ENCODE measurements around the gene CD3E.

The CD3E gene

DNA sequence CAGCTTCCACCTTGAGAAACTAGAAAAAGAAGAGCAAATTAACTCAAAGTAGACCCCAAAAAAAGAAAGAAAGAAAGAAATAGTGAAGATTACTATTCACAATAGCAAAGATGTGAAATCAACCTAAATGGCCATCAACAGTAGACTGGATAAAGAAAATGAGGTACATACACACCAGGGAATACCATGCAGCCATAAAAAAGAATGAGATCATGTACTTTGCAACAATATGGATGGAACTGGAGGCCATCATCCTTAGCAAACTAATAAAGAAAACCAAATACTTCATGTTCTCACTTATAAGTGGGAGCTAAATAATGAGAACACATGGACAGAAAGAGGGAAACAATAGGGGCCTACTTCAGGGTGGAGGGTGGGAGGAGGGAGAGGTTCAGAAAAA lies 24.2 kb downstream of the CD3E start:
- no peak for DNase-seq

DNA sequence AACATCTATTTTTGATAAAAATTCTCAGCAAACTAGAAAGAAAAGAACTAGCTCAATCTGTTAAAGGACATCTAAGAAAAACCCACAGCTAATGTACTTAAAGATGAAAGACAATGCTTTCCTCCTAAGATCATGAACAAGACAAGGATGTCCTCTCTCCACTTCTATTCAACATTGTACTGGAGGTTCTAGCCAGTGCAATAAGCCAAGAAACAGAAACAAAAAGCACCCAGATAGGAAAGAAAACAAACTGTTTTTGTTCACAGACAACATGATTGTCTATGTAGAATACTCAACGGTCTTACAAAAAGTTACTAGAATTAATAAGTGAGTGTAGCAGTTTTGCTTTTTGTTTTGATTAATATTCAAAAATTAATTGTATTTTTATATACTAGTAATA lies 30.2 kb downstream of the CD3E start:
- no peak for DNase-seq

DNA sequence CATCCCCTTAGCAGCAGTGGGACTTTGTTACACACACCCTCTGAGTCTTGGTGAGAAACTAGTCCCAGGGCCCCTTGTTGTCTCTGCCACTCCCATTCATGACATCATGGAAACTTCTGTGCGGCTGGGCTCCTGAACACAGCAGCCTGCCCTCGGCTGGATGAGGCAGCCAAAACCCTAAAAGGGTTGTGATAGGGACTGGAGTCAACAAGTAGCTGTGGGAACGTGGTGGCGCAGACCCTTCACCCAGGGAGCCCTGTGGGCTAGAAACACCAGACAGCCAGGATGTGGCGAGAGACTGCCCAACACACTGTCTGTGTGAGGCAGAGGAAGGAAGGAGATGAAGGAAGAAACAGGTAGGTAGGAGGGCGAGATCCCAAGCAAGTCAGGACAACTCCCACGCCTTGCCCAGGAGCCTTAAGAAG lies 34.1 kb downstream of the CD3E start:
- peak; percentile 72 to 92 (median 84) for DNase-seq

DNA sequence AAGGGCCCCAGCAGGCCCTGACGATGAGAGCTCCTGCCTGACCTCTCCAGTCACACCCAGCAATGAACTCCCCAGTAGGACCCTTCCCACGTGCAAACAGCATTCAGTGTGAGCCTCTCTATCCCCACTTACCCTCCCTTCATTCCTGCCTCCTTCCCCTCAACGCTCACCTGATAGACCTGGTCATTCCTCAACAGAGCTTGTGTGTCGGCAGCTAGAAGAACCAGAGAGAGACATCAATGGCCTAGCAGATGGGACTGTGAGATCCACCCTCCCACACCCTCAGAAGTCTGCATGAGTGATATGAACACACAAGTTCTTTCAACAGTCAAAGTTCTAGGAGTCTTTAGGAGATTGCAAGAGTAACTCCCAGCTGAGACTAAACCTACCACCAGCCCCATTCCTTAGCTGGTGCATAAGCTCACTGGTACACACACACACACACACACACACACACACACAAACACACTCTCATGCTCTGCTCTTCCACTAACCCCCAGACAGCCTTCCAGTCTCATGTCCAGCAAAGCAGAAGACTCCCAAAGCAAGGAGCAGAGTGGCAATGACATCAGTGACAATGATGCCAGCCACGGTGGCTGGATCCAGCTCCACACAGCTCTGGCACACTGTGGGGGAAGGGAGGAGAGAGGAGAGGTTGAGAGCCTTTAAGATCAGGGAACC lies 34.9 kb downstream of the CD3E start:
- peak in 1 of 5 donors; percentile 30 for DNase-seq

DNA sequence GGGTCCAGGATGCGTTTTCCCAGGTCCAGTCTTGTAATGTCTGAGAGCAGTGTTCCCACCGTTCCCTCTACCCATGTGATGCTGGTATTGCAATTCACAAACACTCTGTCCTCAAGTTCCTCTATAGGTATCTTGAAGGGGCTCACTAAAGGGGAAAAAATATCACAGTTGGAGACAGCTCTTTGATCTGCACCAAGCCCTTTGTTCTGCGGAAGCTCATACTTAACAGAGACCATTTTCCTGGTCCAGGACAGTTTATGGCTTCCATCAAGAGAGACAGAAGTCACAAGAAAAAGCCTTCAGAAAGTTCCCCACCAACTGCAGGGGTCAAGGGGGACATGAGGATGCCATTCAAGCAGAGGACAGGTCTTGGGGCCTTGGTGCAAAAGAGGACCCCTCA lies 35.9 kb downstream of the CD3E start:
- DNase-seq: no peak

DNA sequence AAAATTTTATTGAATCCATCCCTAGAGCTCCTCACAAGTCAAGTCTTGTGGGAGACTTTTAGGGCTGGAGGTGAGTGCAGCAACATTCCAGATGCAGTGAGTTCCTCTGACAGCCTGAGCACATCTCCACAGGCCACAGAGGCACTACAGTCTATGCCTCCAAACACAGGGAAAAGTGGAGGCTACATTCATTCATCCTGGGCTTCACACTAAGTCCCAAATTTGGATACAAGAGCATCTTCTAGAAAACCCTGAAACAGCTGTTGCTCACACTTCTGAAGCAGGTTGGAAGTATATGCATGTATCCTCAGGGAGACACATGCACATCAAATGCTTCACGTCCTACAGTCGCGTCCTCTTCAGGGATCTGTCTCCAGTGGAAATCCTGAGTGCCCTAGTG lies 36.7 kb downstream of the CD3E start:
- no peak for DNase-seq

DNA sequence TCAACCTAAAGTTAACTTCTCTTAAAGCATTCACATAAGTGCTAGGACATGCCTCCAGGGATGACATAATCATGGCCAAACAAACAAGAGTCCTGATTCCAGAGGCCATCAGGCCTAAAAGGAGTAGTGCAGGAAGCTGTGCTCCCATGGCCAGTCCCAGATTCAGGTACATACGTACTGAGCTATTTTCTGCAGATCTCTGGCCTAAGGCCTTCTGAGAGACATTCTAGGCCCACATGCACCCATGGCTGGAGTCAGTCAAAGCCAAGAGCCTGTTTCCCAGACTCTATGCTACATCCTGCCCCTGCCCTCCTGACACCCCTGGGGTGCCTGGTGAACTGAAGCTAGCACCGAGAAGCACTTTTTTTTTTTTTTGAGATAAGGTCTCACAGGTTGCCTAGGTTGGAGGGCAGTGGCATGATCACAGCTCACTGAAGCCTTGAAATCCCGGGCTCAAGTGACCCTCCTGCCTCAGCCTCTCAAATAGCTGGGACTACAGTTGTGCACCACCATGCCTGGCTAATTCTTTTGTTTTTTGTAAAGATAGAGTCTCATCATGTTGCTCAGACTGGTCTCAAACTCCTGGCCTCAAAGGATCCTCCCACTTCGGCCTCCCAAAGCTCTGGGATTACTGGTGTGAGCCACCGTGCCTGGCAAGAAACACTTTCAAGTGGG lies 37.4 kb downstream of the CD3E start:
- peak in 1 of 5 donors; percentile 46 for DNase-seq

DNA sequence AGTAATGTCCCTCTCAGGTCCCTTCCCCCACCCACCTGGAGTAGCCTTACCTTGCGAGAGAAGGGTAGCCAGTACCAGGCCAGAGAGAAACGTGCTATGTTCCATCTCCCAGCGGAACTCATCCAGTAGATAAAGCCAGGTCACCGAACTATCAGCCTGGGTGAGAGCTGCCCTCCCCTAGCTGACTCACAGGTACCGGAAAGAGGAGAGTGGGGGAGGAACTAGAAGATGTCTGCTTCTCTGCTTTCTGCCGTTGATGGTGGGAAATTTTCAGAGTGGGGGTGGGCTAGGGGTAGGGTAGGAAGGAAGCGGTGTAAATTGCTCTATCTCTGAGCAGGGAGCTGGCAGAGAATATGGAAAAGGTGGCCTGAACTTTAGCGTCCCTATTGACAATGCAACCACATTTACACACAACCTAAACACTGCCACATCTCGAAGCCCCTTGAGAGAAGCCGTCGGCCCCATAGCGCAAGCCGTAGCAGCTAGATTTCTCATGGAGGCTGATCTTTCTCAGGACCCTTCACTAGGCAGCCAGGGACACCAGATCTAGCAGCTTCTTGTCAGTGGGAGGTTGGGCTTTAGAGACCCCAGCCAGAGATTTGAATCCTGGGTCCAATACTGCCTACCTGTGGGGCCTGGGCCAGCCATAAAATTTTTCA lies 38.1 kb downstream of the CD3E start, which contains the start of gene CD3D:
Gene CD3D (minus strand): TSS at position 203 of the 659 bp plus-strand sequence. CDS start 98 bp downstream, at position 105.
- DNase-seq: peak; percentile 44 to 81 (median 60)

DNA sequence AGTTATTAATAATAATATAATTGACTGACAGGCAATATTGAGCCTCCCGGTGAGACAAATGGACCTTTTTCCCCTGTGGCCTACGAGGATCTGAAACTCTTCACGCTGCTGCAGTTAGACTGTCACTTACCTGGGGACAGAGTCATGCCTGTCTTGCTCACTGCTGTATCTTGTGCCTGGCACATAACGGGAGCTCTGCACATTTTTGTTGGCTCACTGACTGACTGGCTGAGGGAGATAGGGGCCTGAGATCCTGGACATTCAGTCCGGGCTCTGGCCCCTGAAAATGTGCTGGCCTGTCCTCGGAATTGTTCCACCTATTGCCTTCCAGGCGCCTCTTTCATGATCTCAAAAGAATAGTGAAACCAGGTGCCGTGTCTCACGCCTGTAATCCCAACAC lies 38.7 kb downstream of the CD3E start:
- DNase-seq: peak in 1 of 5 donors; percentile 38

DNA sequence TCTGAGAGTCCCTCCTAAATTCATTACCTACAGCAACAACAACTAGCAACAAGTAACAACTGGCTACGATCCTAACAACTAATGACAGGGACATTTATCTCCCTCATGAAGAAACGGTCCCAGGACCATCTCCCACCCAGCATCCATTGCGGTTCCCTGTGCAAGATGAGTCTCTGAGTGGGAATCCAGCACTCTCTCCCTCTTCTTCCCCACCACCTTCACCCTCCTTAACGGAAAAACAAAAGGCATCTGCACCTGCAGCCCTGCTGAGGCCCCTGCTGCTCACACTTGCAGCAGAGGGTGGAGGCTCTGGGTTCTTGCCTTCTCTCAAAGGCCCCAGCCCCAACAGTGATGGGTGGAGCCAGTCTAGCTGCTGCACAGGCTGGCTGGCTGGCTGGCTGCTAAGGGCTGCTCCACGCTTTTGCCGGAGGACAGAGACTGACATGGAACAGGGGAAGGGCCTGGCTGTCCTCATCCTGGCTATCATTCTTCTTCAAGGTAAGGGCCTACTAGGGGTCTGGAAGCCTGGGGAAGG lies 39.5 kb downstream of the CD3E start, which contains the start of gene CD3G:
Gene CD3G (plus strand): TSS at position 364 of the 535 bp plus-strand sequence. CDS start 80 bp downstream, at position 444.
- peak; percentile 38 to 81 (median 59) for DNase-seq

DNA sequence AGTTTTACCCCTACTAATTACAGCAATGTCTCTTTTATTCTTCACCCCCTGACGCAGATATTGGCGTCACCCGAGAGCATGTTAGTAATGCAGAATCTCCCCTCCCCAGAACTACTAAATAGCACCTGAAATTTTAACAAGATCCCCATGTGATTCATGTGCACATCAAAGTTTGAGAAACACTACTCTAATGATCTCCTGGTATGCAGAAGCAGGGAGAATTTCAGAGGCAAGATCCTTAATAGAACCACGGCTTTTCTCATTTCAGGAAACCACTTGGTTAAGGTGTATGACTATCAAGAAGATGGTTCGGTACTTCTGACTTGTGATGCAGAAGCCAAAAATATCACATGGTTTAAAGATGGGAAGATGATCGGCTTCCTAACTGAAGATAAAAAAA lies 44.9 kb downstream of the CD3E start:
- no peak for DNase-seq

DNA sequence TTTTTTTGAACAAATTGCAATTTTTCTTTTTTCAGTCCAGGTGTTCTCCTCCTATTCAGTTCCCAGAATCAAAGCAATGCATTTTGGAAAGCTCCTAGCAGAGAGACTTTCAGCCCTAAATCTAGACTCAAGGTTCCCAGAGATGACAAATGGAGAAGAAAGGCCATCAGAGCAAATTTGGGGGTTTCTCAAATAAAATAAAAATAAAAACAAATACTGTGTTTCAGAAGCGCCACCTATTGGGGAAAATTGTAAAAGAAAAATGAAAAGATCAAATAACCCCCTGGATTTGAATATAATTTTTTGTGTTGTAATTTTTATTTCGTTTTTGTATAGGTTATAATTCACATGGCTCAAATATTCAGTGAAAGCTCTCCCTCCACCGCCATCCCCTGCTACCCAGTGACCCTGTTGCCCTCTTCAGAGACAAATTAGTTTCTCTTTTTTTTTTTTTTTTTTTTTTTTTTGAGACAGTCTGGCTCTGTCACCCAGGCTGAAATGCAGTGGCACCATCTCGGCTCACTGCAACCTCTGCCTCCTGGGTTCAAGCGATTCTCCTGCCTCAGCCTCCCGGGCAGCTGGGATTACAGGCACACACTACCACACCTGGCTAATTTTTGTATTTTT lies 48.7 kb downstream of the CD3E start:
- DNase-seq: peak in 1 of 5 donors; percentile 24

DNA sequence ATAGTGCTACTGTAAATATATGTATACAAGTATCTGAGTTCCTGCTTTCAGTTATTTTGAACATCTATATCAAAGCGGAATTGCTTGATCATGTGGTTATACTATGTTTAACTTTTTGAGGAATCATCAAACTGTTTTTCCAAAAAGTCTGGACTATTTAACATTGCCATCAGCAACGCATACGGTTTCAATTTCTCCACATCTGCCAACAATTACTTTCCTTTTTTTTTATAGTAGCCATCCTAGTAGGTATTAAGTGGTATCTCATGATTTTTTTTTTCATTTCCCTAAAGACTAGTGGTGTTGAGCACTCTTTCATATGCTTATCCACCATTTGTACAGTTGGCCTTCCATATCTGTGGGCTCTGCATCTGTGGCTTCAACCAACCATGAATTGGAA lies 53.5 kb downstream of the CD3E start:
- no peak for DNase-seq

DNA sequence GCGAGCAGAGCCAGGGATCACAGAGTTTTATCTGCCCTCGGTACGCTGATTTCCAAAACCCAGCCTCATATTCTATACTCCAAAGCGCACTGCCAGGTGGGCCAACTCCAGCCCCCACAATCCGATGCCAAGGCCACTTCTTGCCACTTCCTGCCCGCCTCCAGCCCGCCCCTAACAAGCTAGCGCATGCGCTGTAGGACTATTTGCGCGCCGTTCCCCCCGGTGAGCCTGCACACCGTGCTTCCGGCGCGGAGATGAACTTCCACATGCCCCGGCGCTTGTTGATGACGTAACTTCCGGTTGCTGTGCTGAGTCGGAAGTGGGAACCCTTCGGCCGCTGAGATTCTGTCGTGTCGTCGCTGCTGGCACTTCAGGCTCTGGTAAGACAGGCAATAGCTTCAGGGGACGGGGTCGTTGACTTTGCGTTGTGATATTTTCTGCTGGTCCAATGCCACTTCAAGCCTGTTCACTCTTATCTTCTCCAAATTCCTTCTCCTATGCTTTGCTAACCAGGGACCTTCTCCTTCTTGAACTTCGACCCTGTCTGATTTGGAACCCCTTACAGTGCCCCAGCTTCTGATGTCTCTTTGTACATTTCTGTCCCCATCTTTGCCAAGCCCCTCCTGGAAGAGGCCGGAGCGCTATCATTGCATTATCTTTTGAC lies 54.9 kb downstream of the CD3E start, which contains the start of gene UBE4A:
Gene UBE4A (plus strand): TSS at position 306 of the 664 bp plus-strand sequence. CDS start 5,481 bp downstream, outside the sequence.
- DNase-seq: peak; percentile 88 to 98 (median 94)

DNA sequence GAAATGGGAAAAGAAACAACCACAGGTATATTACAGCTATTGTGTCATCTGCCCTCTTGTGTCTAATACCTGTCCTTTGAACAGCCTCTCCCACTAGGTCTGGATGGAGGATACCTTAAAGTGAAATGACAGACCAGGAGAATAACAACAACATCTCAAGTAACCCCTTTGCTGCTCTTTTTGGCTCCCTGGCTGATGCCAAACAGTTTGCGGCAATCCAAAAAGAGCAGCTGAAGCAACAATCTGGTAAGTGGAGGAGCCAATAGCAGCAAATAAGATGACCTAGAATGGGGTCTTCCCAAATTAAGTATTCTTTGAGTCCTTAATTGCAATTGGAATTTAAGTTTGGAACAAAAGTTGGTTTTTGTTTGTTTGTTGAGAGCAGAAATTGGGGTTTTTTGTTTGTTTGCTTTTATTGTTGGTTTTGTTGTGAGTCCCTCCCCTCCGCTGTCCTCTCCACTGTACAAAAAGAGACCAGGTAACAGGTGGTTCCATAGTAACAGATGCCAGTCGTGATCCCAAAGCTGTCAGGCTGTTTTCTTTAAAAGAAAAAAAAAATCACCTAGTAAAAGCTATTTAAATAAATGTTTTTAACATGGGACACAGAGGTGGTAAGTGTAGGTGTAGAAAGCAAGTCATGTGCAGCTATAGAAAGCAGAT lies 60.6 kb downstream of the CD3E start:
- no peak for DNase-seq
